ENCODE results near the gene SHISA9. TPM values are rescaled to one million over a fixed set of nuclear protein-coding genes. Genes with fewer than 3 reads are reported as not detected.

SHISA9 gene
- polyA plus RNA-seq, 1 of the 3 experiments (the other 2 are of a cell fraction), result 0.02 TPM

- H3K27me3 ChIP-seq (ENCODE audit: insufficient read depth), result no peaks in the 10 kb centered on the region
Measured at GRCh38 chr16:13077816-13078215, 176.4 kb downstream of the SHISA9 start.

More at GRCh38 chr16:13077816-13078215, 176.4 kb downstream of the SHISA9 start:
- no peaks in the 10 kb centered on the region for H4K20me1 ChIP-seq (ENCODE audit: insufficient read depth)
- H3K9ac ChIP-seq, result no peak overlapping the region
- no peaks in the 10 kb centered on the region for H3K36me3 ChIP-seq (replicated peaks in 1 of 2; ENCODE audit: control insufficient read depth in 1 of 2, insufficient read depth in 2 of 2, low read length in 1 of 2)
- H3K27ac ChIP-seq (ENCODE audit: low read depth in 2 of 2, low read length in 1 of 2), result no peak overlapping the region
- 5% methylated on average over 1 of the region's 1 CpG for WGBS (ENCODE audit: low lambda C conversion rate)
- no peak for DNase-seq
- H3K4me3 ChIP-seq (ENCODE audit: low read depth in 2 of 2, low read length in 1 of 2), result no peak overlapping the region
- H3F3A ChIP-seq (replicated peaks; ENCODE audit: insufficient read depth), result no peaks in the 10 kb centered on the region
- H3K4me1 ChIP-seq (ENCODE audit: control insufficient read depth in 1 of 2, insufficient read depth in 2 of 2, low read depth in 1 of 2, low read length in 1 of 2), result no peaks in the 10 kb centered on the region
- no peaks in the 10 kb centered on the region for H3K9me2 ChIP-seq
- ChIA-PET POLR2A (no interaction called here), CTCF (no interaction called here)
- no peak overlapping the region for H2AFZ ChIP-seq (ENCODE audit: low read depth)
- H3K9me3 ChIP-seq, result no peaks in the 10 kb centered on the region
- H3K4me2 ChIP-seq, result no peak overlapping the region
- H3K79me2 ChIP-seq (ENCODE audit: insufficient read depth), result no peaks in the 10 kb centered on the region
- no peak for TF ChIP-seq MEF2A (IDR thresholded peaks at IDR 0.05; ENCODE audit: borderline replicate concordance, low read depth)
- no peak for TF ChIP-seq JUND (IDR thresholded peaks at IDR 0.05)
- no peak for TF ChIP-seq RAD21 (IDR thresholded peaks at IDR 0.05; ENCODE audit: low read length)
- no peak for TF ChIP-seq RCOR1 (IDR thresholded peaks at IDR 0.05; ENCODE audit: low read length)
- TF ChIP-seq TEAD4 (IDR thresholded peaks at IDR 0.05; ENCODE audit: borderline replicate concordance, insufficient read depth), result no peak
- no peak for TF ChIP-seq RFX5 (IDR thresholded peaks at IDR 0.05; ENCODE audit: low read length)
- TF ChIP-seq USF1 (IDR thresholded peaks at IDR 0.05; ENCODE audit: borderline replicate concordance, low read depth), result no peak
- TF ChIP-seq REST (IDR thresholded peaks at IDR 0.05; ENCODE audit: low read depth, low read length), result no peak
- TF ChIP-seq FOSL2 (IDR thresholded peaks at IDR 0.05; ENCODE audit: borderline replicate concordance, low read depth), result no peak
- TF ChIP-seq FOXJ3 (CRISPR knock-in tag; IDR thresholded peaks at IDR 0.05), result no peak
- TF ChIP-seq TAF1 (IDR thresholded peaks at IDR 0.05; ENCODE audit: borderline replicate concordance, low read depth, low read length), result no peak
- no peak for TF ChIP-seq EP300 (IDR thresholded peaks at IDR 0.05; ENCODE audit: borderline replicate concordance in 1 of 2, low read depth in 1 of 2, low read length in 1 of 2)
- no peak for TF ChIP-seq PBX3 (IDR thresholded peaks at IDR 0.05)
- no peak for TF ChIP-seq TCF12 (IDR thresholded peaks at IDR 0.05)
- no peak for TF ChIP-seq EZH2phosphoT487 (IDR thresholded peaks at IDR 0.05; ENCODE audit: borderline replicate concordance, low read depth)
- TF ChIP-seq GATA2 (CRISPR knock-in tag; IDR thresholded peaks at IDR 0.05), result no peak
- no peak for TF ChIP-seq NFIC (IDR thresholded peaks at IDR 0.05; ENCODE audit: borderline replicate concordance)
- TF ChIP-seq YY1 (IDR thresholded peaks at IDR 0.05; ENCODE audit: low read depth), result no peak

All from SK-N-SH (cell line).